Skeletal muscle tissue (tissue), 4 donors: ENCODE measurements around the gene HEXB. TPM values are rescaled to one million over a fixed set of nuclear protein-coding genes. Genes with fewer than 3 reads are reported as not detected.
"Not testable (repeated sequence)": the region's sequence is repeated elsewhere in the genome, so short reads cannot be mapped to it uniquely, and the experiment has no call there.

Experiments
- H3K27ac ChIP-seq: one replicate; pipeline ENCODE4 v1.7.0; 2013; ENCODE audit warnings: mild to moderate bottlenecking, low read depth, low read length, inconsistent platforms
- H3K27me3 ChIP-seq, 3 donors: one replicate each; pipeline ENCODE4 v1.7.0; 2013; ENCODE audit warnings: low read length in 3 of 3; ENCODE audit not compliant: control insufficient read depth in 3 of 3, insufficient read depth in 3 of 3
- H3K36me3 ChIP-seq, 3 donors: one replicate each; pipeline ENCODE4 v1.7.0; 2013; ENCODE audit warnings: low read length in 3 of 3; ENCODE audit not compliant: control insufficient read depth in 3 of 3, insufficient read depth in 3 of 3
- H3K4me1 ChIP-seq, 3 donors: one replicate each; pipeline ENCODE4 v1.7.0; 2013; ENCODE audit warnings: low read length in 3 of 3, mild to moderate bottlenecking in 3 of 3; ENCODE audit not compliant: control insufficient read depth in 3 of 3, insufficient read depth in 3 of 3
- H3K4me3 ChIP-seq, 3 donors: one replicate each; pipeline ENCODE4 v1.7.0; 2013; ENCODE audit warnings: low read length in 3 of 3
- H3K9ac ChIP-seq, 3 donors: one replicate each; pipeline ENCODE4 v1.7.0; 2013; ENCODE audit warnings: low read length in 3 of 3, mild to moderate bottlenecking in 3 of 3, moderate library complexity in 2 of 3, low read depth in 1 of 3
- H3K9me3 ChIP-seq, 3 donors: one replicate each; pipeline ENCODE4 v1.7.0; 2013; ENCODE audit warnings: low read length in 3 of 3; ENCODE audit not compliant: control insufficient read depth in 3 of 3
- total RNA-seq: library from RNA; depleted of rRNA; stranded (reverse); fragments of >200 nt; gene quantifications from one replicate; pipeline ENCODE4 v1.2.3, GENCODE V29; 2014
- donor health status: Osteomylitis.

The HEXB gene
- total RNA-seq, 1 donor from 2014 or later: 42.3 TPM

DNA sequence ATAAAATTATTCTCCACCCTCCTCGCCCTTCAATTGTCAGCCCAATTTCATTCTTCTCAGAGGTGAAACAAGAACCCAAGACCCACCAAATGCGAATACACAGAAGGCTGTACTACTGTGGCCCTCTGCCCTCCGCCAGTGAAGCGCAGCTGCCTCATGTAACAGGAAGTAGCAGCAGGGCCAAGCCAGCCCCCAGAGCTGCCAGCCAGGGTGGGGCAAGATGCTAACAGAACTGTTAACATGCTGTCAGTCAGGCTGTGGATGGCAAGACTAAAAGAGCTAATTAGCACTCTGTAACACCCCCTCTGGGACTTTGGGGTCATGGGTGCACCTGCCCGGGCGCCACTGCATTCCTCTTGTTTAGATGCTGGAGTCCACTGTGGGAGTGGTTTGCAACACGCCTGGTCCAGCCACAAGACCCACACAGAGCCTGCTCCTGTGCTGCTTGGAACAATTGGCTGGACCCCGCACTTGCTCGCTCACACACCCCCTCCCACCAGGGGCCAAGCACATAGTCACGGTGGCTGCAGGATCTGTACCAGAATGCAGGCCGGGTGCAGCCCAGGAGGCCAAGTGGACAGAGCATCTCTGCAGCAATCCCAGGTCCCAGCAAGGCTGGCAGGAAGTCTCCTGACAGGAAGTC lies 14.5 kb upstream of the HEXB start:
- Histone ChIP-seq H3K9ac (peak overlapping the region in 1 of 3 donors; percentile 36), H3K9me3 (no peaks in the 10 kb centered on the region), H3K27me3 (no peaks in the 10 kb centered on the region), H3K27ac (no peak overlapping the region), H3K4me3 (no peak overlapping the region), H3K36me3 (no peaks in the 10 kb centered on the region), H3K4me1 (peaks cover 4 to 18% (median 9%) of the 10 kb centered on the region in 3 donors)

DNA sequence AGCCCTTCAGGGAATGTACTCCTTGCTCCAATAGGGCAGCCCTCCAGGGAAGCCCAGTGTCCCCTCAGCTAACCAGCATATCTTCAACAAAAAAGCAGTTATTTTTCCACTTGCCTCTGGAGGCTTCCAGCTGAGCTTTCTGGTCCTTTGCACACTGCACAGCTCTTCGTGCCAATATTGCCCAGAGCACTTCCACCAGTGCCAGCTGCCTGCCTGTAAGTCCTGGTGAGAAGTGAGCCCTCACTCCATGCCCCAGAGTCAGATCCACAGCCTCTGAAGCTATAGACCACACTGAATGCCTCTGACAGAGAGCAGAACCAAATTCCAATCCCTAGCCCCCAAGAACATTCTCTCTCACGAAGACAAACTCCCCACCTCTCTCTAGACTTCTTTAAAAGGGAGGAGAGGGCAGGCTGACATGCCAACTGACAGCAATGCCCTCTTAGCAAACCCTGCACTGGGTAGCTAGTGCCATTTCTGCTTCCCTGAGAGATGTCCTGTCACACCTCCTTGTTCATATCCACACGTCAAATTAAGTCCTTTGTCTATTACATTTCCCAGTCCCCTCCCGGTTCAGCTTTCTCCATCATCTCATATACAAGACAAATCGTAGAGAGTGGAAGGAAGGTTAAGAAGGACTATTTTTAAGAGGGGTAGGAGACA lies 12.7 kb upstream of the HEXB start:
- Histone ChIP-seq H3K36me3 (no peaks in the 10 kb centered on the region), H3K9ac (no peak overlapping the region), H3K9me3 (no peaks in the 10 kb centered on the region), H3K27ac (no peak overlapping the region), H3K4me3 (no peak overlapping the region), H3K27me3 (no peaks in the 10 kb centered on the region), H3K4me1 (peaks cover 4 to 18% (median 9%) of the 10 kb centered on the region in 3 donors)

DNA sequence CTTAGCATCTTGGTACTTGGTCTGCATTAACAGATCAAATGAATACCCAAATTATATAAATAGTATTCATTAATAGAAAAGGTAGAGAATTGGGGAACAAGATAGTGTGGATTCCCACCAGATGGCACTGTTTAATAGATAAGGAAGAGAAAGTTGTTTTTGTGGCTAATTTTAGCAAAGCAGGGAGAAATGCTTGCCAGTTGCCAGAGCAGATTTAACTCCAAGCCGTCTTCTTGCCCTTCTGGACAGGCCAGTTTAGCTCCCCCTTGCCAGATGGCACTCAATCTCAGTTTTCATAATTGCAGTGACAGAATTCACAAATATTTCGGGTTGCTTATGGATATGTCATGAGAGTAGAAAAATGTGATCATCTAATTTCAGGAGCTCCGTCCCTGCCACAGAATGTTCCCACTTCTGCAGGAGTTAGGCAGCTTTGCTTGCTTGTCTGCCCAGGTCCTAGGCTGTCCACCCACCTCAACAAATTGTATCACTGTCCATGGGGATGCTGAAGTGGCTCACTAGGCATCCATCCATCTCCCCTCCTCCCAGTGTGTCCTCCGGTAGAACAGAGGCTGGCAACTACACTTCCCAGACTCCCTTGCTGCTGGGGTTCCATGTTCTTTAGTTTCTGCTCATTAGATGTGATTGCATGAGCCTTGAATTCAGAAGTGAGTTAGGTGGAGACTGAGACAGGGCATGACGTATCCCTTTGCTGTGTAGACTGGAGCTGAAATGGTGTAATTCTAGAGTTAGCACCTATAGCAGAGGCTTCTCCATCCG lies 11.8 kb upstream of the HEXB start:
- no peaks in the 10 kb centered on the region for H3K9me3 ChIP-seq
- no peaks in the 10 kb centered on the region for H3K36me3 ChIP-seq
- peaks cover 4 to 18% (median 9%) of the 10 kb centered on the region in 3 donors for H3K4me1 ChIP-seq
- H3K27ac ChIP-seq: no peak overlapping the region
- H3K9ac ChIP-seq: peak overlapping the region in 2 of 3 donors; percentile 23 to 64
- no peaks in the 10 kb centered on the region for H3K27me3 ChIP-seq
- H3K4me3 ChIP-seq: peak overlapping the region; percentile 54 to 76 (median 67)

DNA sequence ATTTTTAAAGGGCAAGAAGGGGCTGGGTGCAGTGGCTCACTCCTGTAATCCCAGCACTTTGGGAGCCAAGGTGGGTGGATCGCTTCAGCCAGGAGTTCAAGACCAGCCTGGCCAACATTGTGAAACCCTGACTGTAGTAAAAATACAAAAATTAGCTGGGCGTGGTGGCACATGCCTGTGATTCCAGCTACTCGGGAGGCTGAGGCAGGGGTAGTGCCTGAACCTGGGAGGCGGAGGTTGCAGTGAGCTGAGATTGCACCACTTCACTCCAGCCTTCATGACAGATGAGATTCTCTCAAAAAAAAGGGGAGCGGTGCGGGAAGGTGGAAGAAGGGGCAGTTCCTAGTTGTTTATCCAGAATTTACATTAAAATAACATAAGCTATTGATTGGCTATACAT lies 8.6 kb upstream of the HEXB start:
- H3K4me3 ChIP-seq, H3K27ac ChIP-seq, H3K27me3 ChIP-seq, H3K9me3 ChIP-seq, H3K9ac ChIP-seq, H3K36me3 ChIP-seq: not testable (repeated sequence)
- H3K4me1 ChIP-seq: peaks cover 4 to 18% (median 9%) of the 10 kb centered on the region in 3 donors

DNA sequence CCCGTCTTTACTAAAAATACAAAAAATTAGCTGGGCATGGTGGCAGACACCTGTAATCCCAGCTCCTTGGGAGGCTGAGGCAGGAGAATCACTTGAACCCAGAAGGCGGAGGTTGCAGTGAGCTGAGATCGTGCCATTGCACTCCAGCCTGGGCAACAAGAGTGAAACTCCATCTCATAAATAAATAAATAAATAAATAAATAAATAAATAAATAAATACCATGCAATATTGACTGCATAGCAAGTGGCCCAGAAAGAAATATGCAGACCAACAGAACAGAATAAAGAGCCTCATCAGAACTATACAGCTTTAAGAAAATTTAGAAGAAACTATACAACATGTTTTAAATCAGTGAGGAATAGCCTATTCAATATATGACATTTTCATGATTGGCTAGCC lies 6.9 kb upstream of the HEXB start:
- not testable (repeated sequence) for H3K36me3 ChIP-seq, H3K9me3 ChIP-seq, H3K4me3 ChIP-seq, H3K27me3 ChIP-seq, H3K27ac ChIP-seq, H3K9ac ChIP-seq, H3K4me1 ChIP-seq

DNA sequence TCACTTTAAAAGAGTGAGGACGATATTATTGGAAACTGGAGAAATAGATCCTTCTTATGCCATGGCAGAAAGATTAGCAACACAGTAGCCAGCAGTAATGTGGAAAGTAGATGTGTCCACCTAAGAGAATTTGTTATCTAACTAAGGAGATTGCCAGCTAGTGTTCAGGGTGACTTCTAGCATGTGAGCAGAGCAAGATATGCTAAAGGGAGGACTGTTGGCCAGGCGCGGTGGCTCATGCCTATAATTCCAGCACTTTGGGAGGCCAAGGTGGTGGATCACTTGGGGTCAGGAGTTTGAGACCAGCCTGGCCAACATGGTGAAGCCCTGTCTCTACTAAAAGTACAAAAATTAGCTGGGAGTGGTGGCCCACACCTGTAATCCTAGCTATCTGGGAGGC lies 5.7 kb upstream of the HEXB start:
- H3K4me3 ChIP-seq, H3K27ac ChIP-seq, H3K4me1 ChIP-seq, H3K36me3 ChIP-seq, H3K9me3 ChIP-seq, H3K27me3 ChIP-seq, H3K9ac ChIP-seq: not testable (repeated sequence)

DNA sequence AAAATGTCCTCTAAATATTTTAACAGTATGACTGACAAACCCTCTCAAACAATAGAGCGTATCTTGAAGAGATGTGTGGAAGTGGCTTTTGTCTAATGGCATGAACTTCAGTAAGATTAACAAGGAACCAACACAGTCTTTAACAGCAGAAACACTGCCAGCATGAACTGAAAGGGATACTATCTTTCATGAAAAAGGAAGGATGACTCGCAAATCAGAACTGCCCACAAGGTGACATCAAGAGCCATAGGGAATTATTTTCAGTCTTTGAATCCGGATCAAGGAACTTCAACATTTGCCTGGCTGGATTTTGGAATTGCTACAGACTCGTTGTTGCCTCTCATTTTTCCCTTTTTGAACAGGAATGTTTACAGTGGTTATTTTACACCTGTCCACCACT lies 5.1 kb upstream of the HEXB start:
- Histone ChIP-seq H3K4me3 (no peak overlapping the region), H3K27me3 (no peaks in the 10 kb centered on the region), H3K4me1 (no peaks in the 10 kb centered on the region), H3K36me3 (no peaks in the 10 kb centered on the region), H3K27ac (no peak overlapping the region), H3K9ac (no peak overlapping the region), H3K9me3 (no peaks in the 10 kb centered on the region)

DNA sequence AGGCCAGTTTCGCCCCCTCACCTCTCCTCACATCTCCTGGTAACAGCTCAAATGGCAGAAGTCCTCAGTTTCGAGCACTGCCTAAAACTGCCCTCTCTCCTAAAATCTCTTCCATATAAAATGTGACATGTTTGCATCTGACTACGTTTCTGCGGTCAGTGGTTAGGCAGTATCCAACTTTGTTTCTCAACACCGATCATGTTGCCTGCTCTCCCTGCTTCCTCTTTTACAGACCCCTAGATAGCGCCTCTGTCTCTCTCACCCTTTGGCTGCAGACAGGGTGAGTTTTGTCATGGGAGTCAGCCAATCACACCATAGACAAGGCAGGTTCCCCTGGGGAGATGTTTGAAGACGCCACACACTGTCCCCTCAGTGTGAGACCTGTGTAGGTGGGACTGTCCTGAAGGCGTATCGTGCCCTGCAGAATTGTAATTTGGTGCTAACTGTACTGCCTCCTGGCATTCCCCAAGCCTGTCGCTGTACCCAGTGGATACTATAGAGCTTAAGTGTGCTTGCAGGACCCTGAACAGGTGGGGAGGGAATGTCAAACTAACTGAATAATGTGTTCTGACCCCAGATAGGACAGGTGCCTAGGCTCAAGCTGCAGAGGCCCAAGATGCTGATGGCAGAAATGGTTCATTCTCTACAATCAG lies 1.1 kb downstream of the HEXB start:
- Histone ChIP-seq H3K4me3 (peak overlapping the region; percentile 73 to 85 (median 78)), H3K27me3 (no peaks in the 10 kb centered on the region), H3K9me3 (no peaks in the 10 kb centered on the region), H3K27ac (peak overlapping the region; percentile 81), H3K36me3 (peaks cover 2 to 6% (median 3%) of the 10 kb centered on the region in 3 donors), H3K9ac (peak overlapping the region; percentile 71 to 93 (median 87)), H3K4me1 (peaks cover 14 to 21% (median 14%) of the 10 kb centered on the region in 3 donors)

DNA sequence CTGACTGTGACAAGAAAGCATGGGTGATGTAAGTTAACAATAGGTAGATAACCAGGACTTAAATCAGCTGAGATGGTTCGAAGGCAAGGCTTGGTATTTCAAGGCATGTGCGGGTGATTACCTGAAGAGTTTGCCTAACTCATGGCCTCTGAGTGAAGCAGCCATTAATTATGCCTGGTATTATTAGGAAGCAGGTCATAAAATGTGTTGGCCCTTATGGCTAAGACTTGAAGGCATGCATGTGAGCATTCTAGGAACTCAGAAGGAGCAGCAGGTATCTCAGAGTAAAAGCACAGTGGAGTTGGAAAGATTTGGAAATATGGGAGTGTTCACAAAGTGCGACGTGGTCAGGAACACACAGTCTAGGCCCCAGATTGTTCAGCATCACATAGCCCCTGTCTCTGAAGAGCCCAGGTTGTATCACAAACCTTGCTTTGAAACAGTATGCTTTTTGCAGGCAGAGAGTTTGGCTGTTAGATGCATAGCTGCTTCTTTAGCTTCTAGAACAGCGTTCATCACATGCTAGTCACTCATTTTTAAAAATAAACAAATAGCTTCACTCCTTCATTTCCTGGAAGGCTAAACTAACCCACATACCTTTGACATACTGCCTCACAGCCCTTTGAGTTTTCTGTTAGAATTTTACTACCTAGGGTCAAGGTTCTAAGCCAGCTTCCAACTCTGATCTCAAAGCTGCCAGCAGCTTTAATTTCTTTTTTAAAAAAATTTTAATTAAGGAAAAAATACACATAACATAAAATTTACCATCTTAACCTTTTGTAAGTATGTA lies 2.1 kb downstream of the HEXB start:
- no peak overlapping the region for H3K27ac ChIP-seq
- H3K4me3 ChIP-seq: no peak overlapping the region
- H3K27me3 ChIP-seq: no peaks in the 10 kb centered on the region

More for the DNA sequence above, 2.1 kb downstream of the HEXB start:
- H3K36me3 ChIP-seq: peaks cover 2 to 12% (median 3%) of the 10 kb centered on the region in 3 donors
- no peak overlapping the region for H3K9ac ChIP-seq
- no peaks in the 10 kb centered on the region for H3K9me3 ChIP-seq
- peaks cover 14 to 21% (median 14%) of the 10 kb centered on the region in 3 donors for H3K4me1 ChIP-seq
